Endodermal cell (in vitro differentiated cells): Measurements from ENCODE around the gene SBK1. TPM values are rescaled to one million over a fixed set of nuclear protein-coding genes. Genes with fewer than 3 reads are reported as not detected.

Experiments used
- DNase-seq: peaks from one replicate; pipeline ENCODE4 v3.0.0-alpha.2; 2017
- H3K27ac ChIP-seq: 2 replicates; pipeline ENCODE4 v1.5.1; 2013; ENCODE audit warnings: mild to moderate bottlenecking, low read depth, low read length, moderate library complexity
- H3K27me3 ChIP-seq: 2 replicates; pipeline ENCODE4 v1.6.1; 2013; ENCODE audit warnings: mild to moderate bottlenecking, low read length, moderate library complexity; ENCODE audit not compliant: insufficient read depth, control insufficient read depth, poor library complexity, severe bottlenecking
- H3K36me3 ChIP-seq: 2 replicates; pipeline ENCODE4 v1.7.0; 2013; ENCODE audit warnings: mild to moderate bottlenecking, low read length, moderate library complexity; ENCODE audit not compliant: control insufficient read depth, insufficient read depth
- H3K4me1 ChIP-seq: one replicate; pipeline ENCODE4 v1.7.0; 2013; ENCODE audit warnings: low read length; ENCODE audit not compliant: control insufficient read depth, insufficient read depth
- H3K4me3 ChIP-seq: 2 replicates; pipeline ENCODE4 v1.5.1; 2013; ENCODE audit warnings: mild to moderate bottlenecking, low read length, moderate library complexity
- H3K9ac ChIP-seq: 2 replicates; pipeline ENCODE4 v1.6.1; 2013; ENCODE audit warnings: mild to moderate bottlenecking, low read length, moderate library complexity; ENCODE audit not compliant: poor library complexity, severe bottlenecking; ENCODE audit errors: extremely low read depth
- H3K9me3 ChIP-seq: 2 replicates; pipeline ENCODE4 v1.6.1; 2013; ENCODE audit warnings: mild to moderate bottlenecking, low read length, moderate library complexity; ENCODE audit not compliant: control insufficient read depth
- H3K27ac Mint-ChIP-seq: 2 replicates; pipeline ENCODE4 v1.8.0; 2020; ENCODE audit warnings: mixed read lengths
- H3K27me3 Mint-ChIP-seq: 2 replicates; pipeline ENCODE4 v1.8.0; 2021; ENCODE audit warnings: mild to moderate bottlenecking, mixed read lengths; ENCODE audit not compliant: insufficient read depth
- H3K36me3 Mint-ChIP-seq: 2 replicates; pipeline ENCODE4 v1.8.0; 2020; ENCODE audit warnings: low read depth, mixed read lengths
- H3K4me1 Mint-ChIP-seq: 2 replicates; pipeline ENCODE4 v1.8.0; 2020; ENCODE audit warnings: mixed read lengths
- H3K4me3 Mint-ChIP-seq: 2 replicates; pipeline ENCODE4 v1.8.0; 2020; ENCODE audit warnings: mild to moderate bottlenecking, moderate library complexity, mixed read lengths
- H3K9me3 Mint-ChIP-seq: 2 replicates; pipeline ENCODE4 v1.8.0; 2020; ENCODE audit warnings: mild to moderate bottlenecking, mixed read lengths
- CTCF ChIP-seq: fragments of 200-600 bp; sonication (generic); conservative IDR thresholded peaks from 2 replicates; pipeline ENCODE4 v1.5.0; 2021; ENCODE audit warnings: antibody characterized with exemption, mild to moderate bottlenecking
- WGBS, 2 experiments: methylation state at CpG; one replicate each; pipeline versions ENCODE4 v1.1.5 to v1.1.7; 2013; ENCODE audit warnings: missing lambda C conversion rate in 2 of 2, mixed read lengths in 1 of 2; ENCODE audit not compliant: insufficient coverage in 1 of 2, insufficient read length in 1 of 2; 5-methylcytosine and 5-hydroxymethylcytosine counted together
- total RNA-seq, 2 donors: library from RNA; stranded (reverse); fragmentation: NEBNext Ultra II Directional in 1 of 2; extraction: Animal tissue kit (Norgen Biotek cat#: 25700) in 1 of 2; gene quantifications; 2 replicates in 1 of 2; 3 replicates in 1 of 2; pipeline ENCODE4 v1.2.1, GENCODE V29; 2021

The SBK1 gene
- total RNA-seq, 2 donors from 2014 or later: 55.9 to 62.5 TPM

- Mint-ChIP-seq H3K27ac (no peak overlapping the region), H3K4me1 (peaks cover 8% of the 10 kb centered on the region), H3K36me3 (no peaks in the 10 kb centered on the region), H3K27me3 (peaks cover 8% of the 10 kb centered on the region), H3K4me3 (no peak overlapping the region), H3K9me3 (no peaks in the 10 kb centered on the region)
- 86 to 100% methylated on average over 2 to 5 of the region's 6 CpGs for WGBS, 2 experiments
- no peak for DNase-seq
- TF ChIP-seq CTCF: no peak
- Histone ChIP-seq H3K4me1 (peaks cover 6% of the 10 kb centered on the region), H3K27me3 (peaks cover 6% of the 10 kb centered on the region), H3K9ac (no peak overlapping the region), H3K36me3 (no peaks in the 10 kb centered on the region), H3K9me3 (no peaks in the 10 kb centered on the region), H3K4me3 (no peak overlapping the region), H3K27ac (no peak overlapping the region)
Measured at GRCh38 chr16:28254158-28254557, 38.2 kb upstream of the SBK1 start.

GRCh38 chr16:28255838-28256237 is 36.5 kb upstream of the SBK1 start:
- Histone ChIP-seq H3K4me3 (no peak overlapping the region), H3K9me3 (no peaks in the 10 kb centered on the region), H3K4me1 (peaks cover 11% of the 10 kb centered on the region), H3K36me3 (no peaks in the 10 kb centered on the region), H3K9ac (no peak overlapping the region), H3K27ac (no peak overlapping the region), H3K27me3 (peaks cover 13% of the 10 kb centered on the region)
- no peaks in the 10 kb centered on the region for H3K9me3 Mint-ChIP-seq
- H3K27me3 Mint-ChIP-seq: peaks cover 19% of the 10 kb centered on the region
- H3K36me3 Mint-ChIP-seq: no peaks in the 10 kb centered on the region
- H3K4me3 Mint-ChIP-seq: no peak overlapping the region
- no peak overlapping the region for H3K27ac Mint-ChIP-seq
- no peak for TF ChIP-seq CTCF
- WGBS, 2 experiments: 83 to 90% methylated on average over 10 to 12 of the region's 12 CpGs
- DNase-seq: no peak
- H3K4me1 Mint-ChIP-seq: peaks cover 15% of the 10 kb centered on the region

GRCh38 chr16:28257256-28257655 is 35.1 kb upstream of the SBK1 start:
- no peaks in the 10 kb centered on the region for H3K36me3 Mint-ChIP-seq
- no peak for DNase-seq
- H3K4me3 Mint-ChIP-seq: no peak overlapping the region
- Histone ChIP-seq H3K9me3 (no peaks in the 10 kb centered on the region), H3K4me3 (no peak overlapping the region), H3K9ac (no peak overlapping the region), H3K36me3 (no peaks in the 10 kb centered on the region), H3K4me1 (peaks cover 11% of the 10 kb centered on the region), H3K27me3 (peaks cover 27% of the 10 kb centered on the region), H3K27ac (no peak overlapping the region)
- no peak for TF ChIP-seq CTCF
- no peaks in the 10 kb centered on the region for H3K9me3 Mint-ChIP-seq
- peaks cover 33% of the 10 kb centered on the region for H3K27me3 Mint-ChIP-seq
- WGBS, 2 experiments: 80 to 92% methylated on average over 2 to 4 of the region's 4 CpGs
- H3K27ac Mint-ChIP-seq: no peak overlapping the region
- H3K4me1 Mint-ChIP-seq: peaks cover 15% of the 10 kb centered on the region
